Testis (tissue), 3 donors: ENCODE measurements around the gene TMEM201. TPM values are rescaled to one million over a fixed set of nuclear protein-coding genes. Genes with fewer than 3 reads are reported as not detected.
"Not testable (repeated sequence)": the region's sequence is repeated elsewhere in the genome, so short reads cannot be mapped to it uniquely, and the experiment has no call there.

Experiments used
- DNase-seq: peaks from one replicate; pipeline ENCODE4 v3.0.0-alpha.2; 2019
- H3K27ac ChIP-seq, 2 donors: fragments of 200-600 bp; sonication (generic); one replicate each; pipeline ENCODE4 v1.5.1; 2019
- H3K27me3 ChIP-seq: fragments of 200-600 bp; sonication (generic); one replicate; pipeline ENCODE4 v1.5.1; 2019
- H3K36me3 ChIP-seq: fragments of 200-600 bp; sonication (generic); one replicate; pipeline ENCODE4 v1.5.1; 2017; ENCODE audit warnings: low read depth; ENCODE audit errors: missing control alignments
- H3K4me1 ChIP-seq: fragments of 200-600 bp; sonication (generic); one replicate; pipeline ENCODE4 v1.5.1; 2019
- H3K4me3 ChIP-seq, 2 donors: fragments of 200-600 bp; sonication (generic); one replicate each; pipeline ENCODE4 v1.5.1; 2017 to 2019
- H3K9me3 ChIP-seq: fragments of 200-600 bp; sonication (generic); one replicate; pipeline ENCODE4 v1.5.1; 2017
- POLR2A ChIP-seq: fragments of 450-650 bp; IDR thresholded peaks from one replicate; pipeline ENCODE4 v1.6.1; 2017; ENCODE audit warnings: antibody characterized with exemption, mild to moderate bottlenecking, moderate library complexity
- WGBS, 2 donors: methylation state at CpG; one replicate each; pipeline ENCODE4 v1.1.5; 2018; 5-methylcytosine and 5-hydroxymethylcytosine counted together
- intact Hi-C: fragments of 100-400 bp; cut with DNase I; formaldehyde crosslinking; loops from one replicate; pipeline ENCODE4 v1.15.1; 2023; ENCODE audit warnings: low total_unique reads
- polyA plus RNA-seq: library from polyadenylated mRNA; stranded (reverse); fragments of 350-450 nt; fragmentation: Illumina TruSeq; extraction: RNeasy Lipid Tissue Mini Kit (QIAGEN cat#74804); gene quantifications from one replicate; pipeline ENCODE4 v1.2.3, GENCODE V29; 2014; ENCODE audit warnings: low read depth, low replicate concordance; ENCODE audit not compliant: insufficient read depth
- total RNA-seq, 2 donors: library from RNA; depleted of rRNA; stranded (reverse); fragments of >200 nt; gene quantifications; one replicate each; pipeline ENCODE4 v1.2.3, GENCODE V29; 2016
- TF ChIP-seq, protein P1 (sequence below), 3 experiments: fragments of 450-650 bp in 2 of 3; fragments of 200-600 bp in 1 of 3; sonication (generic) in 1 of 3; IDR thresholded peaks; one replicate each; pipeline ENCODE4 v1.5.1; 2016 to 2019; ENCODE audit warnings: antibody characterized with exemption in 3 of 3, mild to moderate bottlenecking in 2 of 3, moderate library complexity in 1 of 3

TMEM201 gene
- total and polyA plus RNA-seq, 3 donors from 2014 or later, result 26.6 to 36.2 (median 35.8) TPM

DNA sequence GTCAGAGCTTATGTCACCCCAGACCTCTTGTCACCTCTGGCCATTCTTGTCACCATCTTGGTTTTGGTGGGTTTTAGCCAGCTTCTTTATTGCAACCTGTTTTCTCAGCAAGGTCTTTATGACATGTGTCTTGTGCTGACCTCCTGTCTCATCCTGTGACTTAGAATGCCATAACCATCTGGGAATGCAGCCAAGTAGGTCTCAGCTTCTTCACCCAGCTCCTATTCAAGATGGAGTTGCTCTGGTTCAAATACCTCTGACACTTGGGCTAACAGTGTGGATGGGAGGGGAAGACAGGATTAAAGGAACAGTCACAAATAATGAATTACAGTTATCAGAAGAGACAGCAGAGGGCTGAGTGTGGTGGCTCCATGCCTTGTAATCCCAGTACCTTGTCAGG is 32.3 kb downstream of the TMEM201 start:
- Histone ChIP-seq H3K9me3 (no peaks in the 10 kb centered on the region), H3K27me3 (no peaks in the 10 kb centered on the region), H3K27ac (no peak overlapping the region), H3K4me1 (no peaks in the 10 kb centered on the region), H3K36me3 (no peaks in the 10 kb centered on the region), H3K4me3 (no peak overlapping the region)
- intact Hi-C loops, result loop anchor here (10.0 kb wide), 1 partner anchor 244 kb away; no protein-coding TSS in a partner anchor
- no peak for TF ChIP-seq POLR2A
- TF ChIP-seq, protein P1, sequence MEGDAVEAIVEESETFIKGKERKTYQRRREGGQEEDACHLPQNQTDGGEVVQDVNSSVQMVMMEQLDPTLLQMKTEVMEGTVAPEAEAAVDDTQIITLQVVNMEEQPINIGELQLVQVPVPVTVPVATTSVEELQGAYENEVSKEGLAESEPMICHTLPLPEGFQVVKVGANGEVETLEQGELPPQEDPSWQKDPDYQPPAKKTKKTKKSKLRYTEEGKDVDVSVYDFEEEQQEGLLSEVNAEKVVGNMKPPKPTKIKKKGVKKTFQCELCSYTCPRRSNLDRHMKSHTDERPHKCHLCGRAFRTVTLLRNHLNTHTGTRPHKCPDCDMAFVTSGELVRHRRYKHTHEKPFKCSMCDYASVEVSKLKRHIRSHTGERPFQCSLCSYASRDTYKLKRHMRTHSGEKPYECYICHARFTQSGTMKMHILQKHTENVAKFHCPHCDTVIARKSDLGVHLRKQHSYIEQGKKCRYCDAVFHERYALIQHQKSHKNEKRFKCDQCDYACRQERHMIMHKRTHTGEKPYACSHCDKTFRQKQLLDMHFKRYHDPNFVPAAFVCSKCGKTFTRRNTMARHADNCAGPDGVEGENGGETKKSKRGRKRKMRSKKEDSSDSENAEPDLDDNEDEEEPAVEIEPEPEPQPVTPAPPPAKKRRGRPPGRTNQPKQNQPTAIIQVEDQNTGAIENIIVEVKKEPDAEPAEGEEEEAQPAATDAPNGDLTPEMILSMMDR (IDR thresholded peaks at IDR 0.05), result no peak
- DNase-seq, result no peak

DNA sequence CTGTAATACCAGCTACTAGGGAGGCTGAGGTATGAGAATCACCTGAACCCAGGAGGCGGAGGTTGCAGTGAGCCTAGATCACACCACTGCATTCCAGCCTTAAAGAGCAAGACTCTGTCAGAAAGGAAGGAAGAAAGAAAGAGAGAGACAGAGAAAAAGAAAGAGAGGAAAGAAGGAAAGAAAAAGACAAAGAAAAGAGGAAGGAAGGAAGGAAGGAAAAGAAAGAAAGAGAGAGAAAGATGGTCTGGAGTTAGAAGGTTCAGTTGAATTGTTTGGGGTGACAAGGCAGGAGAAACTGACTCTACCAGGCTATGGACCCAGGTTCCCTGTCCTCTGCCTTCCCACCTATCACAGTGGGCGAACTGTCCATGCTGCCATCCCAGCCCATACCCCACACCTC is 35.4 kb downstream of the TMEM201 start:
- Histone ChIP-seq H3K27me3 (no peaks in the 10 kb centered on the region), H3K27ac (no peak overlapping the region), H3K36me3 (no peaks in the 10 kb centered on the region), H3K4me3 (no peak overlapping the region), H3K4me1 (peaks cover 3% of the 10 kb centered on the region), H3K9me3 (no peaks in the 10 kb centered on the region)
- intact Hi-C loops, result loop anchor here (10.0 kb wide), 1 partner anchor 241 kb away; no protein-coding TSS in a partner anchor
- 90 to 96% methylated on average over 2 of the region's 2 CpGs for WGBS, 2 donors
- DNase-seq, result no peak
- TF ChIP-seq, protein P1 (IDR thresholded peaks at IDR 0.05), result no peak
- TF ChIP-seq POLR2A, result no peak

DNA sequence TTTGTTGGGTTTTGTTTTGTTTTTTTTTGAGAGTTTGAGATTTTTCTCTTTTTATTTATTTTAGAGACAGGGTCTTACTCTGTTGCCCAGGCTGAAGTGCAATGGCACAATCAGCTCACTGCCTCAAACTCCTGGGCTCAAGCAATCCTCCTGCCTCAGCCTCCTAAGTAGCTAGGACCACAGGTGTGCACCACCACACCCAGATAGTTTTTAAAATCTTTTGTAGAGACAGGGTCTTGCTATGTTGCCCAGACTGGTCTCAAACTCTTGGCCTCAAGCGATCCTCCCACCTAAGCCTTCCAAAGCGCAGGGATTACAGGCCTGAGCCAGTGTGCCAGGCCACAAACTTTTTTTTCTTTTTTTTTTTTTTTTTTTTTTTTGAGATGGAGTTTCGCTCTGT is 36.3 kb downstream of the TMEM201 start:
- not testable (repeated sequence) for H3K27ac ChIP-seq, DNase-seq, H3K36me3 ChIP-seq, H3K9me3 ChIP-seq, H3K4me3 ChIP-seq, H3K4me1 ChIP-seq, H3K27me3 ChIP-seq
- WGBS, 2 donors, result 88 to 94% methylated on average over 3 of the region's 3 CpGs
- intact Hi-C loops, result loop anchor here (10.0 kb wide), 1 partner anchor 240 kb away; no protein-coding TSS in a partner anchor

DNA sequence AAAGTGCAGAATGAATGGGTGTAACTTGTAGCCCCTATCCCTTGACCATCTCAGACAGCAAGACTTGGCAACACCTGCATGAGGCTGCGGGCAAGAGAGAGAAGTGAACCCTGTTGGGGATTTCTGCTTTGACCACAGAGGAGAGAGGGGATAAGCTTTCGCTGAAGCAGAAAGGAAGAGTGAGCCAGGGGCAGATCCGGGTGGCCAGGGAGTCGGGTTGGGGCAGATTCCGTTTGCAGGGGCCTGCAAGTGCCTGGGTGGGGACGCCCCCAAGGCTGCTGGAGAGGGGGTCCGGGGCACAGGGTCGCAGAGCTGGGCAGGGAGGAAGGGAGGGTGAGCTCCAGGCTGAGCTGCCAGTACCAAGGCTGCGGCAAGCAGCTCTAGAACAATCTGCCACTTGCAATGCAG is 37.5 kb downstream of the TMEM201 start:
- Histone ChIP-seq H3K9me3 (no peaks in the 10 kb centered on the region), H3K4me3 (no peak overlapping the region), H3K27ac (no peak overlapping the region), H3K4me1 (peaks cover 3% of the 10 kb centered on the region), H3K36me3 (no peaks in the 10 kb centered on the region), H3K27me3 (no peaks in the 10 kb centered on the region)
- intact Hi-C loops, result loop anchor here (10.0 kb wide), 1 partner anchor 239 kb away; no protein-coding TSS in a partner anchor
- TF ChIP-seq POLR2A, result no peak
- TF ChIP-seq, protein P1 (IDR thresholded peaks at IDR 0.05), result no peak
- no peak for DNase-seq
- 65 to 73% methylated on average over 6 to 9 of the region's 9 CpGs for WGBS, 2 donors

DNA sequence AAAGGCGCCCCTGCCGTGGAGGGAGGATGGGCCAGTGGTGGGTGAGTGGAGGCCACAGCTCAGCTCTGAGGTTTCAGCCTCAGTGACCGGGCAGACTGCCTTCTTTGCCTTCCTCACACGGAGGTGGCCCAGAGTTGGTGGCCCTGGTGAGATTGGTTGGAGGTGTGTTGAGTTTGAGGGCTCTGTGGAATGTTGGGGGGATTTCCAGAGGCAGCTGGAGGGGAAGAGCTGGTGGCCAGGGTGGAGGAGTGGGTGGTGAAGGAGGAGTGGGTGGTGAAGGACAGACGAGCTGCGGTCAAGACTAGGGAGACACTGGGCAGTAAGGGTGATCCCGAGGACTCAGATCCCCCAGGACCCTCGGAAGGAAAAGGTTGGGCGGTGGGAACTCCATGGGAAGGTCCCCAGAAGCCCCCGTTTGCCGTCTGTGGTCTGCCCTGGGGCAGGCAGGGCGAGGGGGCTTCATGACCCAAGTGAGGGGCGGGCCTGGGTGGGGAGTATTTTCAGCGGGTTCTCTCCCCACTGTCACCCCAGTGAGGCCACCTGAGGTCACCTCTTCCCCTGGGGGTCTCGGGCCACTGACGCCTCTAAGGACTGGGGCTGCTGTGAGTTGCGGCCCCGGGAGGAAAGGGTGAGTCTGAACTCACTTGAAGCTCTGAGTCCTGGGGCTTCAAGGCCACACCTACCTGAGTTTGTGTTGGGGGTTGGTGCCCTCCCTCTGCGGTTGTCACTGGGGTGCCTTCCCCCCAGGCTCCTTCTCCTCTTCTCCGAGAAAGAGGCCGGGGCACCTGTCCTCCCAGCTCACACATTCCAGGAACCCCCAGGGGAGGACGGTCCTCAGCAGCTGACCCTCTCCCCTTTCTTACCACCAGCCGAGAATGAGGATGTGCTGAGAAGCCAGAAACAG is 40.1 kb downstream of the TMEM201 start:
- TF ChIP-seq, protein P1 (IDR thresholded peaks at IDR 0.05), result no peak
- TF ChIP-seq POLR2A, result no peak
- Histone ChIP-seq H3K4me1 (peaks cover 3% of the 10 kb centered on the region), H3K27ac (no peak overlapping the region), H3K36me3 (no peaks in the 10 kb centered on the region), H3K4me3 (no peak overlapping the region), H3K27me3 (no peaks in the 10 kb centered on the region), H3K9me3 (no peaks in the 10 kb centered on the region)
- intact Hi-C loops, result loop anchor here (10.0 kb wide), 1 partner anchor 236 kb away; no protein-coding TSS in a partner anchor
- DNase-seq, result no peak
- WGBS, 2 donors, result 77 to 84% methylated on average over 17 to 23 of the region's 23 CpGs
